GM23248 (cell line): ENCODE results near the gene DKKL1.

Source experiments
- EZH2 ChIP-seq: fragments of 200-600 bp; sonication (generic); IDR thresholded peaks from 2 replicates; pipeline ENCODE4 v1.6.1; 2018; ENCODE audit warnings: antibody characterized with exemption, mild to moderate bottlenecking; ENCODE audit not compliant: insufficient read depth, poor library complexity, severe bottlenecking
- EZH2phosphoT487 ChIP-seq: fragments of 200-600 bp; sonication (generic); IDR thresholded peaks from 2 replicates; pipeline ENCODE4 v1.6.1; 2018; ENCODE audit warnings: antibody characterized with exemption, moderate library complexity, mild to moderate bottlenecking, low read depth; ENCODE audit not compliant: insufficient read depth

DNA sequence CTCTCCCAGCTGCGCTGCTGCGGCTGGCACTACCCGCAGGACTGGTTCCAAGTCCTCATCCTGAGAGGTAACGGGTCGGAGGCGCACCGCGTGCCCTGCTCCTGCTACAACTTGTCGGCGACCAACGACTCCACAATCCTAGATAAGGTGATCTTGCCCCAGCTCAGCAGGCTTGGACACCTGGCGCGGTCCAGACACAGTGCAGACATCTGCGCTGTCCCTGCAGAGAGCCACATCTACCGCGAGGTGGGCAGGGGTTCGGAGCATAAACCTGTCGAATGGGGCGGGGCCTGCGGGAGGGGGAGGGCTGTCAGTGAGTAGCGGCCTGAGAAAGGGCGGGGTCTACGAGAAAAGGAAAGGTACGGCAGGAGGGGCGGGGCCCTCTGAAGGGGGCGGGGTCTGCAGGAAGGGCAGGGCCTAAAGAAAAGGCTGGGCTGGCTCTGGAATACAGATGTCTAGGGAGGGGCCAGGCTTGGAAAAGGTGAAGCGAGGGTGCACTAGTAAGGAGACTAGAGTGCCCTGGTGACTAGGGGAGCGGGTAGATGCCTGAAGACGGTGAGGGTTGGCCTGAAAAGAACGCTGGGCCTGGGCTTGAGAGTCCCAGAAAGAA lies 24.9 kb upstream of the DKKL1 start:
- TF ChIP-seq EZH2 (no peak), EZH2phosphoT487 (no peak)
